Caco-2 (cell line): ENCODE data around the gene KISS1. TPM values are rescaled to one million over a fixed set of nuclear protein-coding genes. Genes with fewer than 3 reads are reported as not detected.

Source experiments
- BruUV-seq: library from RNA; stranded (reverse); fragments of 400-500 nt; replicated peaks from 2 replicates; lab custom pipeline; 2021; lab: Mats Ljungman, UMichigan
- CTCF ChIA-PET: fragments of 300-600 bp; sonication (Branson Sonifier 250); formaldehyde crosslinking; loops from one replicate; lab custom pipeline; 2022; ENCODE audit warnings: antibody characterized with exemption; lab: Charles Lee
- POLR2A ChIA-PET: fragments of 300-600 bp; sonication (Branson Sonifier 250); formaldehyde crosslinking; loops from one replicate; lab custom pipeline; 2022; ENCODE audit warnings: antibody characterized with exemption; lab: Charles Lee
- DNase-seq, 2 experiments: peaks; one replicate each; pipeline versions ENCODE4 v3.0.0 to v3.0.0-alpha.2; 2020 to 2022
- H3K27me3 ChIP-seq: replicated peaks from 2 replicates; pipeline ENCODE4 v1.6.0; 2011; ENCODE audit warnings: low read length; ENCODE audit not compliant: control insufficient read depth, insufficient read depth
- H3K36me3 ChIP-seq: 2 replicates; pipeline ENCODE4 v1.5.1; 2011; ENCODE audit warnings: low read length; ENCODE audit not compliant: control insufficient read depth, insufficient read depth
- H3K4me1 ChIP-seq: fragments of 250-450 bp; sonication (Bioruptor Pico); 2 replicates; pipeline ENCODE4 v1.5.1; 2020; ENCODE audit warnings: mild to moderate bottlenecking
- H3K4me3 ChIP-seq: 2 replicates; pipeline ENCODE4 v1.5.1; 2011; ENCODE audit warnings: low read depth, mild to moderate bottlenecking, control low read depth, low read length
- H3K9me3 ChIP-seq: fragments of 250-450 bp; sonication (Bioruptor Pico); 2 replicates; pipeline ENCODE4 v1.5.1; 2020; ENCODE audit warnings: mild to moderate bottlenecking, moderate library complexity
- H3K27ac Mint-ChIP-seq: one replicate; pipeline ENCODE4 v1.8.0; 2022; ENCODE audit warnings: mixed read lengths; ENCODE audit not compliant: unreplicated experiment
- H3K27me3 Mint-ChIP-seq: one replicate; pipeline ENCODE4 v1.8.0; 2022; ENCODE audit warnings: mixed read lengths; ENCODE audit not compliant: insufficient read depth, unreplicated experiment
- H3K36me3 Mint-ChIP-seq: one replicate; pipeline ENCODE4 v1.8.0; 2022; ENCODE audit warnings: mild to moderate bottlenecking, mixed read lengths; ENCODE audit not compliant: insufficient read depth, unreplicated experiment
- H3K4me1 Mint-ChIP-seq: one replicate; pipeline ENCODE4 v1.8.0; 2022; ENCODE audit warnings: low read depth, mixed read lengths; ENCODE audit not compliant: unreplicated experiment
- H3K4me3 Mint-ChIP-seq: one replicate; pipeline ENCODE4 v1.8.0; 2022; ENCODE audit warnings: mild to moderate bottlenecking, moderate library complexity, mixed read lengths; ENCODE audit not compliant: unreplicated experiment
- H3K9me3 Mint-ChIP-seq: one replicate; pipeline ENCODE4 v1.8.0; 2022; ENCODE audit warnings: mixed read lengths; ENCODE audit not compliant: unreplicated experiment
- CTCF ChIP-seq, 2 experiments: fragments of 200-600 bp in 1 of 2; IDR thresholded peaks; 1 replicate in 1 of 2; 2 replicates in 1 of 2; pipeline versions ENCODE4 v1.5.1 to v1.8.0; 2011 to 2022; ENCODE audit warnings: antibody characterized with exemption in 1 of 2, control low read depth in 1 of 2, inconsistent platforms in 1 of 2, low read depth in 1 of 2, low read length in 1 of 2, mild to moderate bottlenecking in 1 of 2, moderate library complexity in 1 of 2; ENCODE audit not compliant: insufficient read depth in 1 of 2, severe bottlenecking in 1 of 2, unreplicated experiment in 1 of 2
- intact Hi-C: fragments of 100-400 bp; cut with micrococcal nuclease; formaldehyde crosslinking; loops from one replicate; pipeline ENCODE4 v1.10.0; 2022; ENCODE audit not compliant: unreplicated experiment
- total RNA-seq: library from RNA; stranded (reverse); gene quantifications from 2 replicates; pipeline ENCODE4 v1.2.3, GENCODE V29; 2022

The KISS1 gene
- total RNA-seq, 1 experiment from 2014 or later = 3.3 TPM

GRCh38 chr1:204174958-204175357, 21.3 kb downstream of the KISS1 start:
- Mint-ChIP-seq H3K27ac (no peak overlapping the region), H3K4me3 (no peak overlapping the region), H3K36me3 (no peaks in the 10 kb centered on the region), H3K27me3 (no peaks in the 10 kb centered on the region), H3K4me1 (peaks cover 9% of the 10 kb centered on the region), H3K9me3 (peaks cover 12% of the 10 kb centered on the region)
- no peaks in the 10 kb centered on the region; the same call in 1 of the 2 replicates for H3K27me3 ChIP-seq
- no TSS peak for BruUV-seq
- POLR2A ChIA-PET = no interaction called here
- H3K36me3 ChIP-seq = no peaks in the 10 kb centered on the region
- intact Hi-C loops = no loop called here
- TF ChIP-seq CTCF (IDR thresholded peaks at IDR 0.05; ENCODE audit: insufficient read depth in 1 of 2, low read depth in 1 of 2, low read length in 1 of 2, severe bottlenecking in 1 of 2, unreplicated experiment in 1 of 2) = no peak
- no peak for DNase-seq
- no peaks in the 10 kb centered on the region; the same call in 1 of the 2 replicates for H3K9me3 ChIP-seq
- CTCF ChIA-PET = interaction anchor here (1.0 kb wide), 1 partner anchor 12 kb away, joined by 3 read pairs; no protein-coding TSS in a partner anchor
- H3K4me3 ChIP-seq = no peak overlapping the region
- H3K4me1 ChIP-seq = peaks cover 11% of the 10 kb centered on the region

- CTCF ChIA-PET = interaction anchor here (1.2 to 1.6 kb wide), 2 partner anchors 26 to 41 kb away, joined by 6 read pairs; partner anchors contain the start of gene GOLT1A
- intact Hi-C loops = no loop called here
- H3K4me3 Mint-ChIP-seq = no peak overlapping the region
Observed at GRCh38 chr1:204172404-204173029, 23.8 kb downstream of the KISS1 start.

More at GRCh38 chr1:204172404-204173029, 23.8 kb downstream of the KISS1 start:
- Mint-ChIP-seq H3K9me3 (peaks cover 12% of the 10 kb centered on the region), H3K27me3 (no peaks in the 10 kb centered on the region), H3K36me3 (no peaks in the 10 kb centered on the region), H3K4me1 (peaks cover 9% of the 10 kb centered on the region), H3K27ac (no peak overlapping the region)
- BruUV-seq = no TSS peak
- Histone ChIP-seq H3K4me3 (no peak overlapping the region), H3K36me3 (no peaks in the 10 kb centered on the region), H3K4me1 (peaks cover 11% of the 10 kb centered on the region), H3K9me3 (peaks cover 11% of the 10 kb centered on the region; the same call in 1 of the 2 replicates), H3K27me3 (no peaks in the 10 kb centered on the region; the same call in 1 of the 2 replicates)
- DNase-seq = no peak
- POLR2A ChIA-PET = no interaction called here
- no peak for TF ChIP-seq CTCF (IDR thresholded peaks at IDR 0.05; ENCODE audit: insufficient read depth in 1 of 2, low read depth in 1 of 2, low read length in 1 of 2, severe bottlenecking in 1 of 2, unreplicated experiment in 1 of 2)
